ENCODE measurements around the gene NCOA4. TPM values are rescaled to one million over a fixed set of nuclear protein-coding genes. Genes with fewer than 3 reads are reported as not detected.
"Not testable (repeated sequence)": the region's sequence is repeated elsewhere in the genome, so short reads cannot be mapped to it uniquely, and the experiment has no call there.

Gene NCOA4
- total RNA-seq, 1 donor from 2014 or later = 166 TPM

GRCh38 chr10:45984473-45984872, 46.0 kb downstream of the NCOA4 start:
- not testable (repeated sequence) for DNase-seq (ENCODE audit: low read depth in 2 of 2)

GRCh38 chr10:45983538-45984186, 46.8 kb downstream of the NCOA4 start:
- DNase-seq (ENCODE audit: low read depth in 2 of 2) = peak; percentile 69 to 74

- not testable (repeated sequence) for DNase-seq (ENCODE audit: low read depth in 2 of 2)
Observed at GRCh38 chr10:45981367-45981766, 49.1 kb downstream of the NCOA4 start.

- not testable (repeated sequence) for DNase-seq (ENCODE audit: low read depth in 2 of 2)
Observed at GRCh38 chr10:45978554-45978953, 51.9 kb downstream of the NCOA4 start.

- not testable (repeated sequence) for DNase-seq (ENCODE audit: low read depth in 2 of 2)
Observed at GRCh38 chr10:45974041-45974440, 56.4 kb downstream of the NCOA4 start.

- DNase-seq (ENCODE audit: low read depth in 2 of 2) = peak; percentile 22
Observed at GRCh38 chr10:45972813-45973169, 57.6 kb downstream of the NCOA4 start.

- peak; percentile 85 to 89 for DNase-seq (ENCODE audit: low read depth in 2 of 2)
Observed at GRCh38 chr10:45972106-45972812, 58.2 kb downstream of the NCOA4 start, which contains the start of gene TIMM23. TIMM23 (plus strand) TSS chr10:45972489; CDS start chr10:45972625, 136 bp downstream.

DNA sequence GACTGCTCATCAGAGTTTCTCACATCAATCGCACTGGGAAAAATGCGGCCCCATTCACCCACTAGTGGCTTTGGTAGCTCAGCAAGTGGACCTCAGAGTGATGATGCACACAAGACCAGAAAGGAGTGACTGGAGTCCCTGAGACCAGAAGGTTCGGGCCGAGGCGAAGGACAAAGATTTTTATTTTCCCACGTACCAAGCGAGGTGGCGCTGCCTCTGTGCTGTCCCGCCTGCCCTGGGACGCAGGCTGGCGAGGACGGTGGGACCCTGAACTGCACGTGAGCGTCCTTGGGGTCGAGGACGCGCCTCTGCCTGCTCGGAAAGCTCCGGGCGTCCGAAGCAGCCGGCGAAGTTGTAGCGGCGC, 58.7 kb downstream of the NCOA4 start:
- peak; percentile 22 to 42 for DNase-seq (ENCODE audit: low read depth in 2 of 2)

DNA sequence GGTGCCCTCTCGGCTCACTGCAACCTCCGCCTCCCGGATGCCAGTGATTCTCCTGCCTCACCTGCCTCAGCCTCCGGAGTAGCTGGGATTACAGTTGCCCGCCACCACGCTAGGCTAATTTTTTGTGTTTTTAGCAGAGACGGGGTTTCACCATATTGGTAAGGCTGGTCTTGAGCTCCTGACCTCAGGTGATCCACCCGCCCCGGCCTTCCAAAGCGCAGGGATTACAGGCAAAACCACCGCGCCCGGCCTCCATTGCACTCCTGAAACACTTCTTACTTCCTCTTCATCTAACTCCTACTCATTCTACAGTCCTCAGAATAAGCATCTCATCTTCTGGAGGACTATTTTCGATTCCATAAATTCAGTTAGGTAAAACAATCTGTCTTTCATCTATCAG, 59.4 kb downstream of the NCOA4 start:
- DNase-seq (ENCODE audit: low read depth in 2 of 2) = not testable (repeated sequence)

- DNase-seq (ENCODE audit: low read depth in 2 of 2) = not testable (repeated sequence)
Observed at GRCh38 chr10:45962686-45963452, 67.6 kb downstream of the NCOA4 start.

DNA sequence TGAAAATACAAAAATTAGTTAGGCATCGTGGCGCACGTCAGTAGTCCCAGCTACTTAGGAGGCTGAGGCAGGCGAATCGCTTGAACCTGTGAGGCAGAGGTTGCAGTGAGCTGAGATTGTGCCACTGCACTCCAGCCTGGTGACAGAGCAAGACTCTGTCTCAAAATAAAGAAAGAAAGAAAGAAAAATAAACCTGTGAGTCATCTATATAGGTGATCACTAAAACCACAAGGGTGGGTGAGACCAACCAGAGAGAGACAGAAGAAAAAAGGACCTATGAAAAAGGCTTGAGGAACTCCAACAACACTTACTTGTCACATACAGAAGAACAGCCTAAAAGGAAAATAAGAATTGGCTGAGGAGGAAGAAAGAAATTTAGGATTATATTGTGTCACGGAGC, 72.5 kb downstream of the NCOA4 start:
- not testable (repeated sequence) for DNase-seq (ENCODE audit: low read depth in 2 of 2)

GRCh38 chr10:45956634-45957033, 73.8 kb downstream of the NCOA4 start:
- DNase-seq (ENCODE audit: low read depth in 2 of 2) = not testable (repeated sequence)

Other genes starting within 250 kb of the NCOA4 start
- 1.1 and 2.6 TPM in 2 replicates for gene AGAP4, start 183.1 kb downstream of the NCOA4 start, total RNA-seq
- gene TIMM23, start 58.1 kb downstream of the NCOA4 start, total RNA-seq = 52.4 and 56.0 TPM in 2 replicates
- gene MSMB, start 15.6 kb upstream of the NCOA4 start, total RNA-seq = not detected in 2 replicates

All from lung microvascular endothelial cell (primary cell).